GM18519 (cell line): ENCODE measurements around the gene TUBB8.
"Not testable (repeated sequence)": the region's sequence is repeated elsewhere in the genome, so short reads cannot be mapped to it uniquely, and the experiment has no call there.

ENCODE experiments used
- ATAC-seq: cut with Tn5 transposase; IDR thresholded peaks from one replicate; pipeline ENCODE4 v1.9.1; 2021; ENCODE audit warnings: mild to moderate bottlenecking, moderate library complexity; ENCODE audit not compliant: unreplicated experiment, low FRiP score

TUBB8 gene

DNA sequence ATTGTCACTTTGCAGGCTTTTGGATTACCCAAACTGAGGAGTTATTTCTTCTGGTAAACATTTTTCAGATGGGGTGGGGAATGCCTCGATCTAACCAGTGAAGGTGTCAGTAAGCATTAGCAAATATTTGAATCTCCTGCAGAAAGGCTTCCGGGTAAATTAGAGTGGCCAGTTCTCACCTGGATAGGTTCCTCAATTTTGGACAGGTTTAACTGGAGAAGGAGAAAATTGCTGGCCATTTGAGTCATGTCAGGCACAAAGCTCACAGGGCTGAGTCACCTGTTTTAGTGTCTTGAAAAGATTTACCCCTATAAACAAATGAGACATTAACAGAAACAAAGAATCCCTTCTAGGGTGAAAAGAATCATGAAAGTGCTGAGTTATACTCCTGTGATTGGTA, 830 bp upstream of the TUBB8 start:
- not testable (repeated sequence) for ATAC-seq

DNA sequence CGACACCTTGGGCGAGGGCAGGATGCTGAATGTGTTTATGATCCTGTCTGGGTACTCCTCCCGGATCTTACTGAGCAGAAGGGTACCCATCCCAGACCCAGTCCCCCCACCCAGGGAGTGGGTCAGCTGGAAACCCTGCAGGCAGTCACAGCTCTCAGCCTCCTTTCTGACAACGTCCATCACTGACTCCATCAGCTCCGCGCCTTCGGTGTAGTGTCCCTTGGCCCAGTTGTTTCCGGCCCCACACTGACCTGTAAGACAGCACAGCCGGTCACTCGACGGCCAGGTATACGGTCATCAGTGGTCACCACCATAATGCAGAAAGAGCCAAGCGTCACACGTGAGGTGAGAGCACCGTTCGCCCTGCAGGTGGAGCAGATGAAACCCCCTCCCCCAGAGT, 1.2 kb downstream of the TUBB8 start:
- ATAC-seq: not testable (repeated sequence)

DNA sequence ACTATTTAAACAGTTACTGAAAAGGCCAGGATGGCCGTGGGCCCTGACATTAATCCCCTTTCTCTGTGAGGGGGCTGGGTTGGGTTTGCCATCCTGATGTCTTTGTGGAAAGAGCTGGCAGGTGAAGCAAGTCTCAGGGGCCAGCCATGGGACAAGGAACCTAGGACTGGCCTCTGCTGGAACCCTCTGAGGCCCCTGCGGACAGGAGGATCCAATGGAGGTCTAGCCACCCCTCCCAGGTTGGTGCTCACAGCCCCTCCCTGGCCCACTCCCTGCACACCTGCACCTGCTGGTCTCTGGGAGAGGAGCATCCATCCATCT, 35.8 kb downstream of the TUBB8 start:
- ATAC-seq: not testable (repeated sequence)

DNA sequence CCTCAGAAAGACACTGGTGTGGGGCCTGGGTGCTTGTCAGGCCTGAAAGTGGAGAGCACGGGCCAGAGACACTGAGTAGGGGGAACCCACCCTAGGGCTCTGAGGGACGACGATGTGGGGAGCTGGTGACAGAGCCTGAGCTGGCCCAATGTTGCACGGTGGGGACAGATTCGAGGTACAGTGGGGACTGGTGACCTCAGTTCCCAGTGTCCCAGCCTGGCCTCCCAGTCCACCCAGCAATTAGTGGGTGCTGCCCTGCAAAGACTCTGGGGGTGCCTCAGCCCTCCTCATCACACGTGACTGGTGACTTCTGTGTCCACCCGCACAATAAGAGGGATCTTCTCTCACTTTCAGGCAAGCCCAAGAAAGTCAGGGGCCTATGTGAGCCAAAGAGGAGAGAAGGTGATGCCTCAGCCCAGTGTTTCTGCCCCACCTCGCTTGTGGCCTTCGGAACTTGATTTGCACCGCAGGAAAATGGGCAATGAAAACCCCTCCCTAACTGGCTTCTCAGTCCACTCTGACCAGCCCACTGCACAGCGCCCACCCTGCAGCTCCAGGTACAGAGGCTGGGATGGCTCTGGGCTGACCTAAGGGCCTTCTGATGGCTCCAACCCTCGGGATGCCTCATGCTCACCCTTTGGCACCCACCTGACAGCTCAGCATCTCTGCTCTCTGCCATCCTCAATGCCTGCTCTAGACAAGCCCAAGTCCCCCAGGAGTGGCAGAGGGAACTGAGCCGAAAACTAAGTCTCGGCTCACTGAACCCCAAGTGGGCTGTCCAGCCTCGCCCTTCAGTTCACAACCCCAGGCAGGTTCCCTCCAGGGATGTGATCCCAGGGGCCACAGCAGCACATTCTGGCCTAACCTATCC, 36.4 kb downstream of the TUBB8 start:
- not testable (repeated sequence) for ATAC-seq

DNA sequence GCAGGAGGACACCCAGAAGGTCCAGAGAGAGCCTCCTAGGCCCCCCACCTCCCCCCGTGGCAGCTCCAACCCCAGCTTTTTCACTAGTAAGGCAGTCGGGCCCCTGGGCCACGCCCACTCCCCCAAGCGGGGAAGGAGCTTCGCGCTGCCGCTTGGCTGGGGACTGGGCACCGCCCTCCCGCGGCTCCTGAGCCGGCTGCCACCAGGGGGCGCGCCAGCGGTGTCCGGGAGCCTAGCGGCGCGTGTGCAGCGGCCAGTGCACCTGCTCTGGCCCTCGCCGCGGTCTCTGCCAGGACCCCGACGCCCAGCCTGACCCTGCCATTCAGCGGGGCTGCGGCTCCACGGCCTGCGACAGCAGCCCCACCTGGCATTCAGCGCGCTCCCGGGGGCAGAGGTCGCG, 37.8 kb downstream of the TUBB8 start:
- ATAC-seq: not testable (repeated sequence)

DNA sequence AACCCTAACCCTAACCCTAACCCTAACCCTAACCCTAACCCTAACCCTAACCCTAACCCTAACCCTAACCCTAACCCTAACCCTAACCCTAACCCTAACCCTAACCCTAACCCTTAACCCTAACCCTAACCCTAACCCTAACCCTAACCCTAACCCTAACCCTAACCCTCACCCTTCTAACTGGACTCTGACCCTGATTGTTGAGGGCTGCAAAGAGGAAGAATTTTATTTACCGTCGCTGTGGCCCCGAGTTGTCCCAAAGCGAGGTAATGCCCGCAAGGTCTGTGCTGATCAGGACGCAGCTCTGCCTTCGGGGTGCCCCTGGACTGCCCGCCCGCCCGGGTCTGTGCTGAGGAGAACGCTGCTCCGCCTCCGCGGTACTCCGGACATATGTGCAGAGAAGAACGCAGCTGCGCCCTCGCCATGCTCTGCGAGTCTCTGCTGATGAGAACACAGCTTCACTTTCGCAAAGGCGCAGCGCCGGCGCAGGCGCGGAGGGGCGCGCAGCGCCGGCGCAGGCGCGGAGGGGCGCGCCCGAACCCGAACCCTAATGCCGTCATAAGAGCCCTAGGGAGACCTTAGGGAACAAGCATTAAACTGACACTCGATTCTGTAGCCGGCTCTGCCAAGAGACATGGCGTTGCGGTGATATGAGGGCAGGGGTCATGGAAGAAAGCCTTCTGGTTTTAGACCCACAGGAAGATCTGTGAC, 38.7 kb downstream of the TUBB8 start:
- not testable (repeated sequence) for ATAC-seq
